Measurements from ENCODE around the gene CNBD2.

DNA sequence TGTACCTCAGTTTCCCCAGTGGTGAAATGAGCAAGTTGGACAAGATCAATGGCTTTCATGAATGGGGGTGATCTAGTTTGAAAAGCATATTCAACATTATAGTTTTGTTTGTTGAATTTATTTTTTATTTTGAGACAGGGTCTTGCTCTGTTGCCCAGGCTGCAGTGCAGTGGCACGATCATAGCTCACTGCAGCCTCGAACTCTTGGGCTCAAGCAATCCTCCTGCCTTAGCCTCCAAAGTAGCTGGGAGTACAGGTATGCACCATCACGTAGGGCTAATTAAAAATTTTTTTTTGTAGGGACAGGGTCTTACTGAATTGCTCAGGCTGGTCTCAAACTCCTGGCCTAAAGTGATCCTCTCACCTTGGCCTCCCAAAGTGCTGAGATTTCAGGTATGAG, 63.4 kb downstream of the CNBD2 start:
- TF ChIP-seq, protein P1, sequence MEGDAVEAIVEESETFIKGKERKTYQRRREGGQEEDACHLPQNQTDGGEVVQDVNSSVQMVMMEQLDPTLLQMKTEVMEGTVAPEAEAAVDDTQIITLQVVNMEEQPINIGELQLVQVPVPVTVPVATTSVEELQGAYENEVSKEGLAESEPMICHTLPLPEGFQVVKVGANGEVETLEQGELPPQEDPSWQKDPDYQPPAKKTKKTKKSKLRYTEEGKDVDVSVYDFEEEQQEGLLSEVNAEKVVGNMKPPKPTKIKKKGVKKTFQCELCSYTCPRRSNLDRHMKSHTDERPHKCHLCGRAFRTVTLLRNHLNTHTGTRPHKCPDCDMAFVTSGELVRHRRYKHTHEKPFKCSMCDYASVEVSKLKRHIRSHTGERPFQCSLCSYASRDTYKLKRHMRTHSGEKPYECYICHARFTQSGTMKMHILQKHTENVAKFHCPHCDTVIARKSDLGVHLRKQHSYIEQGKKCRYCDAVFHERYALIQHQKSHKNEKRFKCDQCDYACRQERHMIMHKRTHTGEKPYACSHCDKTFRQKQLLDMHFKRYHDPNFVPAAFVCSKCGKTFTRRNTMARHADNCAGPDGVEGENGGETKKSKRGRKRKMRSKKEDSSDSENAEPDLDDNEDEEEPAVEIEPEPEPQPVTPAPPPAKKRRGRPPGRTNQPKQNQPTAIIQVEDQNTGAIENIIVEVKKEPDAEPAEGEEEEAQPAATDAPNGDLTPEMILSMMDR (IDR thresholded peaks at IDR 0.05), result no peak
- TF ChIP-seq EZH2 (IDR thresholded peaks at IDR 0.05; ENCODE audit: borderline replicate concordance, insufficient read depth, low read depth, low read length, poor library complexity, severe bottlenecking), result no peak

Data from B cell (primary cell).